HEK293T (cell line): ENCODE data around the gene FN1.

ENCODE experiments used
- BHLHE40 ChIP-seq: fragments of 450-650 bp; IDR thresholded peaks from 2 replicates; pipeline ENCODE4 v1.6.1; 2016; ENCODE audit warnings: mild to moderate bottlenecking, moderate library complexity, borderline replicate concordance
- CTBP1 ChIP-seq: fragments of 450-650 bp; IDR thresholded peaks from 2 replicates; pipeline ENCODE4 v1.6.1; 2016; ENCODE audit warnings: borderline replicate concordance
- FOXA1 ChIP-seq: fragments of 450-650 bp; IDR thresholded peaks from 2 replicates; pipeline ENCODE4 v1.6.1; 2016; ENCODE audit warnings: mild to moderate bottlenecking
- FOXM1 ChIP-seq: fragments of 450-650 bp; IDR thresholded peaks from 2 replicates; pipeline ENCODE4 v1.6.1; 2017; ENCODE audit warnings: mild to moderate bottlenecking, borderline replicate concordance

- no peak for TF ChIP-seq FOXA1
- TF ChIP-seq CTBP1, result no peak
- TF ChIP-seq BHLHE40, result no peak
- no peak for TF ChIP-seq FOXM1
These were observed 61.0 kb downstream of the FN1 start for GRCh38 chr2:215374642-215375466.
